Measurements from ENCODE around the gene CREB3. TPM values are rescaled to one million over a fixed set of nuclear protein-coding genes. Genes with fewer than 3 reads are reported as not detected.
A peak's percentile ranks its signal among the peaks of the same experiment; 100 is the strongest.

The CREB3 gene
- total and polyA plus RNA-seq, 9 of the 15 experiments (the other 6 are each of a cell fraction or from before 2014, with no cell fraction given) = 5.7 to 18.3 (median 14.9) TPM

DNA sequence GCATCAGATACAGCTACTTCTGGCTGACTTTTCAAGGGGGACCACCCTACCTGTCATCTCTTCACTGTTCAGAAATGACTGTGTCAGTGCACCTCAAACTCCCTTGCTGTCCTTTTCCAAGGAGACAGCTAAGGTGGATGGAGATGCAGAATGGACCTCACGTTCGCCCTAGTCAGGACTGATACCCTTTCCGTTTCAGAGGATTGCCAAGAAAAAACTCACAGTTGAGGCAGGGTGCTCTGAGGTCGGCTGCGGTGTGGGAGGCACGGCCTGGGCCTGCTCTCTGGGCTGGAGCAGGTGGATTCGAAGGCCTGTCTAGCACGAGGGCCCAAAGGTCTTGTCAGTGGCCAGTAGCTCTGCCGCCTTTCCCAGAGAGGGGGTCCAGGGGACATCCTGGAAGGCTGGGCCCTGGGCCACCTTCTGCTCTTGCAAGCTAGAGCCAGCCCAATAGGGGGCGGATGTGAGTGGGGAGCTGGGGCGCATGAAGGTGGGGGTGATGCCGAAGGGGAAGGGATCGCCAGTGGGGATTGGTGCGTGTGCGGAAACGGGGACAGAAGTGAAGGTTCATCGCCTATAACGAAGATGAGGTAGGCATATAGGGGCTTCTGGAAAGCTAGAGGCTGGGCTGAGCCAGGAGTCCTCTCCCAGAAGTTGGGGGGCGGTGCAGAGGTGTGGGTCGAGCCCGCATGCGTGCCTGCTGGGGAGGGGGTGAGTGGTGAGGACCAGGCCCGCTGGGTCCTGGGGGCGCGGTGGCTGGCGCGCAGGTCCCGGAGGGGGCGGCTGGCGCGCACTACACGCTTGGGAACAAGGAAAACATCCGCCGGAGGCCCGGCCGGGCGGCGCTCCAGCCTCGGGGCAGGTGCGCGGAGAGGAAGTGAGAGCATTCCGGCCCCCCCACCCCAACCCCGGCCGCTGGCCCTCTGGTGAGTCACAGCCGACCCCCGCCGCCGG is 24.1 kb downstream of the CREB3 start (continued):
- TF ChIP-seq, protein P1, sequence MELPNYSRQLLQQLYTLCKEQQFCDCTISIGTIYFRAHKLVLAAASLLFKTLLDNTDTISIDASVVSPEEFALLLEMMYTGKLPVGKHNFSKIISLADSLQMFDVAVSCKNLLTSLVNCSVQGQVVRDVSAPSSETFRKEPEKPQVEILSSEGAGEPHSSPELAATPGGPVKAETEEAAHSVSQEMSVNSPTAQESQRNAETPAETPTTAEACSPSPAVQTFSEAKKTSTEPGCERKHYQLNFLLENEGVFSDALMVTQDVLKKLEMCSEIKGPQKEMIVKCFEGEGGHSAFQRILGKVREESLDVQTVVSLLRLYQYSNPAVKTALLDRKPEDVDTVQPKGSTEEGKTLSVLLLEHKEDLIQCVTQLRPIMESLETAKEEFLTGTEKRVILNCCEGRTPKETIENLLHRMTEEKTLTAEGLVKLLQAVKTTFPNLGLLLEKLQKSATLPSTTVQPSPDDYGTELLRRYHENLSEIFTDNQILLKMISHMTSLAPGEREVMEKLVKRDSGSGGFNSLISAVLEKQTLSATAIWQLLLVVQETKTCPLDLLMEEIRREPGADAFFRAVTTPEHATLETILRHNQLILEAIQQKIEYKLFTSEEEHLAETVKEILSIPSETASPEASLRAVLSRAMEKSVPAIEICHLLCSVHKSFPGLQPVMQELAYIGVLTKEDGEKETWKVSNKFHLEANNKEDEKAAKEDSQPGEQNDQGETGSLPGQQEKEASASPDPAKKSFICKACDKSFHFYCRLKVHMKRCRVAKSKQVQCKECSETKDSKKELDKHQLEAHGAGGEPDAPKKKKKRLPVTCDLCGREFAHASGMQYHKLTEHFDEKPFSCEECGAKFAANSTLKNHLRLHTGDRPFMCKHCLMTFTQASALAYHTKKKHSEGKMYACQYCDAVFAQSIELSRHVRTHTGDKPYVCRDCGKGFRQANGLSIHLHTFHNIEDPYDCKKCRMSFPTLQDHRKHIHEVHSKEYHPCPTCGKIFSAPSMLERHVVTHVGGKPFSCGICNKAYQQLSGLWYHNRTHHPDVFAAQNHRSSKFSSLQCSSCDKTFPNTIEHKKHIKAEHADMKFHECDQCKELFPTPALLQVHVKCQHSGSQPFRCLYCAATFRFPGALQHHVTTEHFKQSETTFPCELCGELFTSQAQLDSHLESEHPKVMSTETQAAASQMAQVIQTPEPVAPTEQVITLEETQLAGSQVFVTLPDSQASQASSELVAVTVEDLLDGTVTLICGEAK (IDR thresholded peaks at IDR 0.05) = peak; percentile 33; the same call in 1 of the 2 replicates
- TF ChIP-seq, protein P1 (CRISPR knock-in tag; IDR thresholded peaks at IDR 0.05) = no peak
- TF ChIP-seq CBFB (CRISPR knock-in tag; IDR thresholded peaks at IDR 0.05) = no peak
- TF ChIP-seq KHSRP (IDR thresholded peaks at IDR 0.05) = no peak
- TF ChIP-seq, protein P2, sequence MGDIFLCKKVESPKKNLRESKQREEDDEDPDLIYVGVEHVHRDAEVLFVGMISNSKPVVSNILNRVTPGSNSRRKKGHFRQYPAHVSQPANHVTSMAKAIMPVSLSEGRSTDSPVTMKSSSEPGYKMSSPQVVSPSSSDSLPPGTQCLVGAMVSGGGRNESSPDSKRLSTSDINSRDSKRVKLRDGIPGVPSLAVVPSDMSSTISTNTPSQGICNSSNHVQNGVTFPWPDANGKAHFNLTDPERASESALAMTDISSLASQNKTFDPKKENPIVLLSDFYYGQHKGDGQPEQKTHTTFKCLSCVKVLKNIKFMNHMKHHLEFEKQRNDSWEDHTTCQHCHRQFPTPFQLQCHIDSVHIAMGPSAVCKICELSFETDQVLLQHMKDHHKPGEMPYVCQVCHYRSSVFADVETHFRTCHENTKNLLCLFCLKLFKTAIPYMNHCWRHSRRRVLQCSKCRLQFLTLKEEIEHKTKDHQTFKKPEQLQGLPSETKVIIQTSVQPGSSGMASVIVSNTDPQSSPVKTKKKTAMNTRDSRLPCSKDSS (IDR thresholded peaks at IDR 0.05; ENCODE audit: low read depth, partially characterized antibody) = no peak
- 0 out of 2 replicates have a peak, but pooled peaks have one; percentile 37 for TF ChIP-seq EHMT2 (IDR thresholded peaks at IDR 0.05)
- TF ChIP-seq ZC3H11A (IDR thresholded peaks at IDR 0.05; ENCODE audit: low read depth, low read length) = no peak
- no peak for TF ChIP-seq MYNN (IDR thresholded peaks at IDR 0.05)
- TF ChIP-seq MYNN (CRISPR knock-in tag; IDR thresholded peaks at IDR 0.05) = no peak
- TF ChIP-seq CBFA2T3 (IDR thresholded peaks at IDR 0.05) = no peak
- no peak; a peak in 1 of 4 replicates for TF ChIP-seq TEAD1 (CRISPR knock-in tag; IDR thresholded peaks at IDR 0.05)
- TF ChIP-seq BACH1 (tag; IDR thresholded peaks at IDR 0.05) = no peak
- TF ChIP-seq, protein P3, sequence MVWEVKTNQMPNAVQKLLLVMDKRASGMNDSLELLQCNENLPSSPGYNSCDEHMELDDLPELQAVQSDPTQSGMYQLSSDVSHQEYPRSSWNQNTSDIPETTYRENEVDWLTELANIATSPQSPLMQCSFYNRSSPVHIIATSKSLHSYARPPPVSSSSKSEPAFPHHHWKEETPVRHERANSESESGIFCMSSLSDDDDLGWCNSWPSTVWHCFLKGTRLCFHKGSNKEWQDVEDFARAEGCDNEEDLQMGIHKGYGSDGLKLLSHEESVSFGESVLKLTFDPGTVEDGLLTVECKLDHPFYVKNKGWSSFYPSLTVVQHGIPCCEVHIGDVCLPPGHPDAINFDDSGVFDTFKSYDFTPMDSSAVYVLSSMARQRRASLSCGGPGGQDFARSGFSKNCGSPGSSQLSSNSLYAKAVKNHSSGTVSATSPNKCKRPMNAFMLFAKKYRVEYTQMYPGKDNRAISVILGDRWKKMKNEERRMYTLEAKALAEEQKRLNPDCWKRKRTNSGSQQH (CRISPR knock-in tag; IDR thresholded peaks at IDR 0.05) = no peak
- TF ChIP-seq E2F3 (CRISPR knock-in tag; IDR thresholded peaks at IDR 0.05) = no peak
- no peak for TF ChIP-seq HSF4 (CRISPR knock-in tag; IDR thresholded peaks at IDR 0.05; ENCODE audit: borderline replicate concordance)
- TF ChIP-seq POLR2G (IDR thresholded peaks at IDR 0.05; ENCODE audit: low read depth, low read length) = peak; percentile 82
- no peak for TF ChIP-seq ZNF184 (CRISPR knock-in tag; IDR thresholded peaks at IDR 0.05)
